K562 (cell line): ENCODE results near the gene CDKN2B-AS1.

ENCODE experiments used
- FOXK2 ChIP-seq, 2 experiments: fragments of 450-650 bp; IDR thresholded peaks in 1 of 2; conservative IDR thresholded peaks in 1 of 2; 2 replicates each; pipeline ENCODE4 v1.6.1; 2016; ENCODE audit warnings: low read depth in 2 of 2, mild to moderate bottlenecking in 1 of 2
- GTF2F1 ChIP-seq: IDR thresholded peaks from 2 replicates; pipeline ENCODE4 v1.6.1; 2011; ENCODE audit warnings: low read depth, low read length, improper control_type of control experiment
- MTA2 ChIP-seq: fragments of 450-650 bp; IDR thresholded peaks from 2 replicates; pipeline ENCODE4 v1.6.1; 2016; ENCODE audit warnings: low read depth
- NCOA4 ChIP-seq: fragments of 450-650 bp; IDR thresholded peaks from 2 replicates; pipeline ENCODE4 v1.6.1; 2018; ENCODE audit warnings: mild to moderate bottlenecking; ENCODE audit not compliant: partially characterized antibody
- NR3C1 ChIP-seq: sonication (generic); formaldehyde crosslinking; IDR thresholded peaks from 2 replicates; pipeline ENCODE4 v1.8.1; 2022; ENCODE audit warnings: missing genetic modification reagents
- SMAD4 ChIP-seq: fragments of 250-450 bp; sonication (Bioruptor Pico); conservative IDR thresholded peaks from 2 replicates; pipeline ENCODE4 v1.8.0; 2021; ENCODE audit warnings: inconsistent platforms, mild to moderate bottlenecking, moderate library complexity
- TCF7 ChIP-seq: sonication (generic); IDR thresholded peaks from 2 replicates; pipeline ENCODE4 v1.6.1; 2016; ENCODE audit warnings: antibody characterized with exemption, borderline replicate concordance
- TF ChIP-seq, protein P1 (sequence below): fragments of 250-450 bp; sonication (Bioruptor Pico); IDR thresholded peaks from 2 replicates; pipeline ENCODE4 v1.5.1; 2021; ENCODE audit warnings: mild to moderate bottlenecking
- TF ChIP-seq, protein P2 (sequence below): fragments of 250-450 bp; sonication (Bioruptor Pico); IDR thresholded peaks from 2 replicates; pipeline ENCODE4 v1.8.0; 2021; ENCODE audit warnings: moderate library complexity, mild to moderate bottlenecking, inconsistent platforms
- TF ChIP-seq, protein P3 (sequence below), 3 experiments: IDR thresholded peaks in 2 of 3; conservative IDR thresholded peaks in 1 of 3; 2 replicates each; pipeline ENCODE4 v1.5.1; 2011 to 2012; ENCODE audit warnings: low read length in 3 of 3, mild to moderate bottlenecking in 3 of 3, control low read depth in 2 of 3, improper control_type of control experiment in 1 of 3, inconsistent platforms in 1 of 3, low read depth in 1 of 3, mixed read lengths in 1 of 3, moderate library complexity in 1 of 3; ENCODE audit not compliant: insufficient read depth in 2 of 3
- TF ChIP-seq, protein P4 (sequence below): sonication (generic); formaldehyde crosslinking; IDR thresholded peaks from 2 replicates; pipeline ENCODE4 v1.8.0; 2022; ENCODE audit warnings: missing genetic modification reagents, mild to moderate bottlenecking, moderate library complexity, borderline replicate concordance

DNA sequence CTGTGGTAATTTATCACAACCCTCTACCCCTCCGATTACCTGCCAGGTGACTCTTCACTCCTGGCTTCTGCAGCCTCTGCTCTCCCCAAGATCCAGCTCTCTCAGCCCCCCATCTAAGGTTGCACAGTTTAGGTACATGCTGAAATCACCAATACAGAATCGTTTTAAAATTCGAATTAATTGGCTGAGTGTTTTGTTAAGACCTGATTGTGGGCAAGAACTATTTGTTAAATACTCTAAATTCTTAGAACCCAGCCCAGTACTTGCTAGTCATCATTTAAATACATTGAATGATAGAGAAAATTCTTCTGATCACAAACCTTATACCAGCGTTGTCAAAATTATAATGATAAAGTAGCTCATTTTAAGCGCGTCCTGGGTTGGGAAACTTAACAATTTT, 162.0 kb downstream of the CDKN2B-AS1 start:
- TF ChIP-seq MTA2 (no peak), NCOA4 (no peak), SMAD4 (no peak), FOXK2 (conservative IDR thresholded peaks at IDR 0.05 in 1 of 2, IDR thresholded peaks at IDR 0.05 in 1 of 2; ENCODE audit: low read depth in 2 of 2) (no peak), NR3C1 (CRISPR knock-in tag) (no peak), TCF7 (no peak), GTF2F1 (no peak)
- TF ChIP-seq, protein P1, sequence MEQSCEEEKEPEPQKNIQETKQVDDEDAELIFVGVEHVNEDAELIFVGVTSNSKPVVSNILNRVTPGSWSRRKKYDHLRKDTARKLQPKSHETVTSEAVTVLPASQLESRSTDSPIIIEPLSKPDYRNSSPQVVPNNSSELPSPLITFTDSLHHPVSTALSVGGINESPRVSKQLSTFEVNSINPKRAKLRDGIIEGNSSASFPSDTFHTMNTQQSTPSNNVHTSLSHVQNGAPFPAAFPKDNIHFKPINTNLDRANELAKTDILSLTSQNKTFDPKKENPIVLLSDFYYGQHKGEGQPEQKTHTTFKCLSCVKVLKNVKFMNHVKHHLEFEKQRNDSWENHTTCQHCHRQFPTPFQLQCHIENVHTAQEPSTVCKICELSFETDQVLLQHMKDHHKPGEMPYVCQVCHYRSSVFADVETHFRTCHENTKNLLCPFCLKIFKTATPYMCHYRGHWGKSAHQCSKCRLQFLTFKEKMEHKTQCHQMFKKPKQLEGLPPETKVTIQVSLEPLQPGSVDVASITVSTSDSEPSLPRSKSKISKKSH (CRISPR knock-in tag) = no peak
- TF ChIP-seq, protein P2, sequence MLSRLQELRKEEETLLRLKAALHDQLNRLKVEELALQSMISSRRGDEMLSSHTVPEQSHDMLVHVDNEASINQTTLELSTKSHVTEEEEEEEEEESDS = no peak
- TF ChIP-seq, protein P3, sequence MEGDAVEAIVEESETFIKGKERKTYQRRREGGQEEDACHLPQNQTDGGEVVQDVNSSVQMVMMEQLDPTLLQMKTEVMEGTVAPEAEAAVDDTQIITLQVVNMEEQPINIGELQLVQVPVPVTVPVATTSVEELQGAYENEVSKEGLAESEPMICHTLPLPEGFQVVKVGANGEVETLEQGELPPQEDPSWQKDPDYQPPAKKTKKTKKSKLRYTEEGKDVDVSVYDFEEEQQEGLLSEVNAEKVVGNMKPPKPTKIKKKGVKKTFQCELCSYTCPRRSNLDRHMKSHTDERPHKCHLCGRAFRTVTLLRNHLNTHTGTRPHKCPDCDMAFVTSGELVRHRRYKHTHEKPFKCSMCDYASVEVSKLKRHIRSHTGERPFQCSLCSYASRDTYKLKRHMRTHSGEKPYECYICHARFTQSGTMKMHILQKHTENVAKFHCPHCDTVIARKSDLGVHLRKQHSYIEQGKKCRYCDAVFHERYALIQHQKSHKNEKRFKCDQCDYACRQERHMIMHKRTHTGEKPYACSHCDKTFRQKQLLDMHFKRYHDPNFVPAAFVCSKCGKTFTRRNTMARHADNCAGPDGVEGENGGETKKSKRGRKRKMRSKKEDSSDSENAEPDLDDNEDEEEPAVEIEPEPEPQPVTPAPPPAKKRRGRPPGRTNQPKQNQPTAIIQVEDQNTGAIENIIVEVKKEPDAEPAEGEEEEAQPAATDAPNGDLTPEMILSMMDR (IDR thresholded peaks at IDR 0.05 in 2 of 3, conservative IDR thresholded peaks at IDR 0.05 in 1 of 3; ENCODE audit: insufficient read depth in 2 of 3, low read depth in 1 of 3, low read length in 3 of 3) = no peak
- TF ChIP-seq, protein P4, sequence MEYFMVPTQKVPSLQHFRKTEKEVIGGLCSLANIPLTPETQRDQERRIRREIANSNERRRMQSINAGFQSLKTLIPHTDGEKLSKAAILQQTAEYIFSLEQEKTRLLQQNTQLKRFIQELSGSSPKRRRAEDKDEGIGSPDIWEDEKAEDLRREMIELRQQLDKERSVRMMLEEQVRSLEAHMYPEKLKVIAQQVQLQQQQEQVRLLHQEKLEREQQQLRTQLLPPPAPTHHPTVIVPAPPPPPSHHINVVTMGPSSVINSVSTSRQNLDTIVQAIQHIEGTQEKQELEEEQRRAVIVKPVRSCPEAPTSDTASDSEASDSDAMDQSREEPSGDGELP = no peak
